Trophoblast cell (in vitro differentiated cells and primary cell): ENCODE results near the gene LSM6.

Experiments used
- DNase-seq, 2 donors: peaks; one replicate each; pipeline ENCODE4 v3.0.0-alpha.2; 2016
- H2AFZ ChIP-seq: 2 replicates; pipeline ENCODE4 v1.6.1; 2013; ENCODE audit warnings: low read length, moderate library complexity, mild to moderate bottlenecking; ENCODE audit not compliant: insufficient read depth, poor library complexity
- H2AK5ac ChIP-seq: 2 replicates; pipeline ENCODE4 v1.6.1; 2013; ENCODE audit warnings: mild to moderate bottlenecking, low read length
- H2BK120ac ChIP-seq: 2 replicates; pipeline ENCODE4 v1.6.1; 2013; ENCODE audit warnings: low read length, mild to moderate bottlenecking, moderate library complexity; ENCODE audit not compliant: insufficient read depth, poor library complexity
- H2BK12ac ChIP-seq: 2 replicates; pipeline ENCODE4 v1.6.1; 2013; ENCODE audit warnings: mild to moderate bottlenecking, low read length, moderate library complexity
- H2BK5ac ChIP-seq: 2 replicates; pipeline ENCODE4 v1.6.1; 2013; ENCODE audit warnings: low read length, low read depth, moderate library complexity, mild to moderate bottlenecking; ENCODE audit not compliant: poor library complexity
- H3K14ac ChIP-seq: 2 replicates; pipeline ENCODE4 v1.6.1; 2013; ENCODE audit warnings: mild to moderate bottlenecking, low read length
- H3K18ac ChIP-seq: 2 replicates; pipeline ENCODE4 v1.6.1; 2013; ENCODE audit warnings: mild to moderate bottlenecking, low read length
- H3K23ac ChIP-seq: 2 replicates; pipeline ENCODE4 v1.6.1; 2013; ENCODE audit warnings: low read length
- H3K27ac ChIP-seq: 2 replicates; pipeline ENCODE4 v1.5.1; 2013; ENCODE audit warnings: low read depth, mild to moderate bottlenecking, inconsistent platforms, low read length, moderate library complexity
- H3K27me3 ChIP-seq: 2 replicates; pipeline ENCODE4 v1.6.1; 2013; ENCODE audit warnings: inconsistent platforms, mild to moderate bottlenecking, low read length, moderate library complexity; ENCODE audit not compliant: insufficient read depth
- H3K36me3 ChIP-seq, 2 experiments: 1 replicate in 1 of 2; 2 replicates in 1 of 2; pipeline ENCODE4 v1.6.1; 2013; ENCODE audit warnings: low read length in 2 of 2, mild to moderate bottlenecking in 2 of 2, moderate library complexity in 1 of 2; ENCODE audit not compliant: insufficient read depth in 2 of 2, control insufficient read depth in 1 of 2
- H3K4ac ChIP-seq: 2 replicates; pipeline ENCODE4 v1.6.1; 2013; ENCODE audit warnings: low read depth, mild to moderate bottlenecking, low read length, moderate library complexity
- H3K4me1 ChIP-seq, 2 experiments: 1 replicate in 1 of 2; 2 replicates in 1 of 2; pipeline ENCODE4 v1.6.1; 2013; ENCODE audit warnings: low read length in 2 of 2, mild to moderate bottlenecking in 2 of 2, moderate library complexity in 1 of 2; ENCODE audit not compliant: insufficient read depth in 2 of 2, control insufficient read depth in 1 of 2
- H3K4me2 ChIP-seq: 2 replicates; pipeline ENCODE4 v1.6.1; 2013; ENCODE audit warnings: inconsistent platforms, mild to moderate bottlenecking, low read length, moderate library complexity
- H3K4me3 ChIP-seq: 2 replicates; pipeline ENCODE4 v1.5.1; 2013; ENCODE audit warnings: mild to moderate bottlenecking, low read depth, low read length, inconsistent platforms
- H3K79me1 ChIP-seq: one replicate; pipeline ENCODE4 v1.6.1; 2013; ENCODE audit warnings: low read length
- H3K79me2 ChIP-seq: 2 replicates; pipeline ENCODE4 v1.6.1; 2013; ENCODE audit warnings: low read length, mild to moderate bottlenecking; ENCODE audit not compliant: control insufficient read depth, insufficient read depth, poor library complexity
- H3K9ac ChIP-seq: 2 replicates; pipeline ENCODE4 v1.6.1; 2013; ENCODE audit warnings: mild to moderate bottlenecking, low read length
- H3K9me3 ChIP-seq: 2 replicates; pipeline ENCODE4 v1.6.1; 2013; ENCODE audit warnings: low read depth, mild to moderate bottlenecking, control low read depth, inconsistent platforms, low read length; ENCODE audit not compliant: insufficient read depth
- H4K12ac ChIP-seq: 2 replicates; pipeline ENCODE4 v1.6.1; 2013; ENCODE audit warnings: low read depth, mild to moderate bottlenecking, low read length, moderate library complexity
- H4K8ac ChIP-seq: 2 replicates; pipeline ENCODE4 v1.6.1; 2013; ENCODE audit warnings: low read depth, mild to moderate bottlenecking, low read length, moderate library complexity
- H4K91ac ChIP-seq: one replicate; pipeline ENCODE4 v1.6.1; 2013; ENCODE audit warnings: low read depth, mild to moderate bottlenecking, low read length, moderate library complexity
- WGBS: extraction: QIAGEN DNeasy Blood & Tissue Kit; methylation state at CpG from one replicate; pipeline ENCODE4 v1.1.7; 2013; ENCODE audit warnings: missing lambda C conversion rate; ENCODE audit not compliant: insufficient read length, insufficient coverage; ENCODE audit errors: extremely low coverage; 5-methylcytosine and 5-hydroxymethylcytosine counted together

The LSM6 gene

DNA sequence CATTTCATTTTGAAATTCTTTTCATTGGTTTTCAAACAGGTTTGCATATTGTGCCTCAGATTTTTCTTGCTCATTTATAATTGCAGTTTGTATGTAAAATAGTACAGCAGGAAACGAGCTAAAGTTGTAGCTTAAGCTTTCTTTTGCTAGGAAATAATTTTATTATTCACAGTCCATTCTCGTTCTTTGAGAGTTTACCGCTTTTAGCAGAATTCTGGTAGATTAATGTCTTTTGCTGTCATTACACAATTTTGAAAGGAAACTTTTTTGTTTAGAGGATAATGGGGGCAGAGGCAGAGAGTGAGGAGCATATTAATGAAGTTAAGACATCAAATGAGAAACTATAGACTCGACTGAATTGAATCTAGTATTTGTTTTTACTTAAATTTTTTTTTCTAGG, 10.5 kb downstream of the LSM6 start:
- Histone ChIP-seq H3K14ac (no peak overlapping the region), H4K8ac (no peak overlapping the region), H3K4me2 (no peak overlapping the region), H3K79me2 (no peaks in the 10 kb centered on the region), H2BK5ac (no peak overlapping the region), H2BK120ac (no peak overlapping the region), H4K91ac (no peak overlapping the region), H3K4me1 (no peaks in the 10 kb centered on the region), H3K79me1 (no peaks in the 10 kb centered on the region), H3K9ac (no peak overlapping the region), H3K4me3 (no peak overlapping the region), H3K9me3 (no peaks in the 10 kb centered on the region), H3K23ac (no peak overlapping the region), H3K18ac (no peak overlapping the region), H3K36me3 (peaks cover 8 to 19% of the 10 kb centered on the region in 2 experiments), H4K12ac (no peak overlapping the region), H3K27me3 (no peaks in the 10 kb centered on the region), H2BK12ac (no peak overlapping the region), H3K27ac (no peak overlapping the region), H2AK5ac (no peak overlapping the region), H3K4ac (no peak overlapping the region), H2AFZ (no peak overlapping the region)
- no peak for DNase-seq
- no CpG with 5 or more reads among the region's 4 CpGs for WGBS

DNA sequence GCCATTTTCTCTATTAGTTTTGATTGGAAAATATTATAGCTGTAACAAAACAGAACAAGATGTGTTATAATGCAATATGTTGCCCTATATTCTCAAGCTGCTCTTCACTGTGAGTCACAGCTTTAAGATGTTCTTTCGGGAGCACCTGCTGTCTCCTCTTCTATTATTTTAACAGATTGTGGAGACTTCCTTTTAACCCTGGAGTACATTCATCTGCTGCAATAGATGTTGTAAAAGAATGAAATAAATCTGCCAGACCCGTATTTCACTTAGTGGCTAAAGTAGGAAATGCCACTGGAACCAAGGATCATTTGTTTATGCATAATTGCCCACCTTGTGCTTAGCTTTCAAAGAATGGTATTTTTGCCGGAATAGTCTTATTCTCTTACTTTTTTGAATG, 11.1 kb downstream of the LSM6 start:
- H2BK120ac ChIP-seq, result no peak overlapping the region
- WGBS, result no CpG with 5 or more reads among the region's 3 CpGs
- H3K36me3 ChIP-seq, result peaks cover 8 to 19% of the 10 kb centered on the region in 2 experiments
- no peak overlapping the region for H4K8ac ChIP-seq
- no peak overlapping the region for H3K23ac ChIP-seq
- no peak overlapping the region for H4K91ac ChIP-seq
- H3K4me2 ChIP-seq, result no peak overlapping the region
- DNase-seq, result no peak
- H4K12ac ChIP-seq, result no peak overlapping the region
- H3K4me1 ChIP-seq, result no peaks in the 10 kb centered on the region
- no peak overlapping the region for H2AFZ ChIP-seq
- no peak overlapping the region for H3K4ac ChIP-seq
- no peaks in the 10 kb centered on the region for H3K79me1 ChIP-seq
- no peak overlapping the region for H3K14ac ChIP-seq
- H2BK5ac ChIP-seq, result no peak overlapping the region
- H3K9me3 ChIP-seq, result no peaks in the 10 kb centered on the region
- H3K79me2 ChIP-seq, result no peaks in the 10 kb centered on the region
- H3K18ac ChIP-seq, result no peak overlapping the region
- no peak overlapping the region for H3K4me3 ChIP-seq
- no peak overlapping the region for H2BK12ac ChIP-seq
- no peak overlapping the region for H3K9ac ChIP-seq
- H3K27me3 ChIP-seq, result no peaks in the 10 kb centered on the region
- no peak overlapping the region for H2AK5ac ChIP-seq
- H3K27ac ChIP-seq, result no peak overlapping the region

GRCh38 chr4:146190456-146190855, 14.9 kb downstream of the LSM6 start:
- H3K36me3 ChIP-seq, result peaks cover 5 to 17% of the 10 kb centered on the region in 2 experiments
- no peak overlapping the region for H3K18ac ChIP-seq
- no peaks in the 10 kb centered on the region for H3K79me1 ChIP-seq
- H3K4ac ChIP-seq, result no peak overlapping the region
- no peak overlapping the region for H4K12ac ChIP-seq
- H2BK5ac ChIP-seq, result no peak overlapping the region
- no CpG with 5 or more reads among the region's 2 CpGs for WGBS
- H3K27me3 ChIP-seq, result no peaks in the 10 kb centered on the region
- no peak overlapping the region for H3K23ac ChIP-seq
- H3K9ac ChIP-seq, result no peak overlapping the region
- no peak overlapping the region for H2BK12ac ChIP-seq
- H3K9me3 ChIP-seq, result no peaks in the 10 kb centered on the region
- no peak overlapping the region for H3K27ac ChIP-seq
- no peak overlapping the region for H3K4me2 ChIP-seq
- no peak overlapping the region for H4K8ac ChIP-seq
- no peak overlapping the region for H3K14ac ChIP-seq
- H3K4me1 ChIP-seq, result peaks cover 0 to 2% of the 10 kb centered on the region in 2 experiments
- no peaks in the 10 kb centered on the region for H3K79me2 ChIP-seq
- H2AFZ ChIP-seq, result no peak overlapping the region
- H4K91ac ChIP-seq, result no peak overlapping the region
- no peak overlapping the region for H2AK5ac ChIP-seq
- H2BK120ac ChIP-seq, result no peak overlapping the region
- H3K4me3 ChIP-seq, result no peak overlapping the region
- no peak for DNase-seq

- H2BK5ac ChIP-seq, result no peak overlapping the region
- no CpG with 5 or more reads among the region's 9 CpGs for WGBS
- H3K36me3 ChIP-seq, result peaks cover 5 to 17% of the 10 kb centered on the region in 2 experiments
- H4K8ac ChIP-seq, result no peak overlapping the region
- no peak overlapping the region for H3K4ac ChIP-seq
- no peaks in the 10 kb centered on the region for H3K9me3 ChIP-seq
- no peak overlapping the region for H3K4me2 ChIP-seq
- H3K79me2 ChIP-seq, result no peaks in the 10 kb centered on the region
- no peaks in the 10 kb centered on the region for H3K27me3 ChIP-seq
- no peak overlapping the region for H3K4me3 ChIP-seq
- H3K18ac ChIP-seq, result no peak overlapping the region
- no peak overlapping the region for H2AFZ ChIP-seq
- H4K91ac ChIP-seq, result no peak overlapping the region
- H3K23ac ChIP-seq, result no peak overlapping the region
- peak; percentile 48 to 73 for DNase-seq
- H3K4me1 ChIP-seq, result peaks cover 0 to 2% of the 10 kb centered on the region in 2 experiments
- no peak overlapping the region for H2BK12ac ChIP-seq
- no peak overlapping the region for H2BK120ac ChIP-seq
- no peak overlapping the region for H3K14ac ChIP-seq
- H2AK5ac ChIP-seq, result no peak overlapping the region
- H3K79me1 ChIP-seq, result no peaks in the 10 kb centered on the region
- H4K12ac ChIP-seq, result no peak overlapping the region
- no peak overlapping the region for H3K27ac ChIP-seq
- H3K9ac ChIP-seq, result no peak overlapping the region
Measured at GRCh38 chr4:146191766-146192458, 16.4 kb downstream of the LSM6 start.
